Tibial artery (tissue), 4 donors: ENCODE results near the gene ANTKMT.
A peak's percentile ranks its signal among the peaks of the same experiment; 100 is the strongest.

Experiments used
- DNase-seq, 2 donors: peaks; one replicate each; pipeline ENCODE4 v3.0.0-alpha.2; 2019
- H3K27ac ChIP-seq, 2 donors: fragments of 200-600 bp; sonication (generic) in 1 of 2; 1 replicate in 1 of 2; 2 replicates in 1 of 2; pipeline ENCODE4 v1.5.1; 2018 to 2019; ENCODE audit warnings: mild to moderate bottlenecking in 1 of 2
- H3K27me3 ChIP-seq, 2 donors: fragments of 200-600 bp; sonication (generic) in 1 of 2; one replicate each; pipeline versions ENCODE4 v1.5.1 to v1.6.0; 2016 to 2019
- H3K36me3 ChIP-seq, 3 donors: fragments of 200-600 bp; sonication (generic) in 2 of 3; one replicate each; pipeline ENCODE4 v1.5.1; 2016 to 2019; ENCODE audit warnings: mild to moderate bottlenecking in 2 of 3
- H3K4me1 ChIP-seq, 4 donors: fragments of 200-600 bp; sonication (generic) in 2 of 4; 1 replicate in 3 of 4; 2 replicates in 1 of 4; pipeline ENCODE4 v1.5.1; 2016 to 2019
- H3K4me3 ChIP-seq, 2 donors: fragments of 200-600 bp; sonication (generic) in 1 of 2; 1 replicate in 1 of 2; 2 replicates in 1 of 2; pipeline ENCODE4 v1.5.1; 2018 to 2019; ENCODE audit warnings: mild to moderate bottlenecking in 2 of 2
- H3K9me3 ChIP-seq, 3 donors: fragments of 200-600 bp; sonication (generic) in 1 of 3; one replicate each; pipeline ENCODE4 v1.5.1; 2016 to 2019
- CTCF ChIP-seq, 2 experiments: fragments of 200-600 bp in 1 of 2; fragments of 450-650 bp in 1 of 2; IDR thresholded peaks; one replicate each; pipeline ENCODE4 v1.5.1; 2017 to 2019; ENCODE audit warnings: antibody characterized with exemption in 2 of 2, mild to moderate bottlenecking in 1 of 2, moderate library complexity in 1 of 2
- intact Hi-C: fragments of 100-400 bp; cut with DNase I; formaldehyde crosslinking; loops from one replicate; pipeline ENCODE4 v1.15.0; 2023; ENCODE audit warnings: low total_unique reads

The ANTKMT gene

GRCh38 chr16:677316-678190 lies 43.4 kb upstream of the ANTKMT start:
- Histone ChIP-seq H3K27me3 (peaks cover 0 to 8% of the 10 kb centered on the region in 2 donors), H3K4me1 (peaks cover 0 to 54% (median 38%) of the 10 kb centered on the region in 4 donors), H3K36me3 (peaks cover 18 to 37% (median 26%) of the 10 kb centered on the region in 3 donors), H3K4me3 (no peak overlapping the region), H3K9me3 (no peaks in the 10 kb centered on the region), H3K27ac (no peak overlapping the region)
- TF ChIP-seq CTCF (IDR thresholded peaks at IDR 0.05): no peak
- no peak for DNase-seq
- intact Hi-C loops: no loop called here

DNA sequence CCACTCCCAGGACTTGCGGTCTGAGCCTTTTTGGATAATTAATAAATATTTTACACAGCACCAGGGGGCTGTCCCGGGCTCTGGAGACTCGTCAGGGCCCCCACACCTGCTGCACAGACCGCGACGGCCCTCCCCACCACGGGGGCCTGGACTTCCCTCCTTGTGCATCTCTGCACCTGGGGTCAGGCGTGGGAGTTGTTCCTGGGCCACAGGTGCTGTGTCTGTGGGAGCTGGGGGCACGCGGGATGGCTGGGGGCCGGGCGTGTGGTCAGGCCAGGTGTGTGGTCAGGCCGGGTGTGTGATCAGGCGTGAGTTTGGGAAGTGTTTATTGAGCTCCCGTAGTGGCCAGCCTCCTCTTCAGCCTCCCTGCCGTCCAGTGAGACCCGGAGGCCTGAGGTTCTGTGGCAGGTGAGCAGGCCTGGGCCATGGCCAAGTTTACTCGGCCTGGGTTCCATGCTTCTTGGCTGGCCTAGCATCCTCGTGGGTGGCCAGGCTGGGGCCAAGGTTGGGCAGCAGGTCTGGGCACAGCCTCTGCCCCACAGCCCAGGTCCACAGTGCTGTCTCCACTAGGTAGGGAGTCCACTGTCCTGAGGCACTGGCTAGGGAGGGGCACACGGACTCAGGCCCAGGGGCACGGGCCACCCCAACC lies 42.6 kb upstream of the ANTKMT start:
- no peak for DNase-seq

DNA sequence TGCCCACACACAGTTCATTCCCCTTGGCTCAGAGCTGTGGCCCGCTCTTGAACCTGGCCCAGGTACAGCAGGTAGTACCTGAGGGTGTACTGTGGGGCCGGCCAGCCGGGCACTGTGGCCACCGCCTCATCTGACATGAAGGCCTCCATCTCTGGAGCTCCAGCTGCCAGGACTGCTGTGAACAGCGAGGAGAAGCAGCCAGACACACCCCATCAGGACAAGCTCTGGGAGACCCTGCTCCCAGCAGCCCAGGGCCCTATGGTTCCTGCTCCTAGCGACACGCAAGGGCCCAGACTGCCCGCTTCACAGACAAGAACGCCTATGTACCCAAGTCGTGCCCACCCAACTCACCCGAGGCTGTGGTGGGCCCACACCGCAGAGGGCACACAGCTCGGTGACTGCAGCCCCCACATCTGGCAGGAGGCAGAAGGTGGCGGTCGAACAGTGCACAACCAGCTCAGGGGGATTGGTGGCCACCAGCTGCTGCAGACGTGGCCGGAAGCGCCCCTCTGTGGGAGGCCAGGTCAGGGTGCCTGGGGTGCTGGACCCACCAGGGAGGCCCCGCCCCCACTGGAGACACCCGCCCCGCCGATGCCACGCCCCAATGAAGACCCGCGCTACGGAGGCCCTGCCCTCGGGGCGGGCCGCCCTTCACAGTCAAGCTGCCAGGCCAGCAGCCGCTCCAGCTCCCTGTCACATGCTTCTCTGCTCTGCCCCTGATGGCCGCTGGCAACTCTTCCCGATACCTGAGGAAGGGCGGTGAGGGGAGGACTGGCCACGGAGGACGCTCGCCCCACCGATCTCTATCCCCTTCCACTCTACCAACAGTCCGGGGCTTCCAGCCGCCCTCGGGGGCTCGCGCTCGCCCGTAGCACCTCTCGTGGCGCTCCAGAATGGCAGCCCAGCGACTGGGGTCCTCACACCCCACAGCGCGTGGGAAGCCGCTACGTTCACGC lies 41.8 kb upstream of the ANTKMT start:
- no peak for TF ChIP-seq CTCF (IDR thresholded peaks at IDR 0.05)
- peak overlapping the region; percentile 79 to 87 for H3K27ac ChIP-seq
- intact Hi-C loops: no loop called here
- peaks cover 17 to 31% (median 18%) of the 10 kb centered on the region in 3 donors for H3K36me3 ChIP-seq
- H3K4me1 ChIP-seq: peaks cover 3 to 67% (median 50%) of the 10 kb centered on the region in 4 donors
- peak overlapping the region; percentile 60 to 81 for H3K4me3 ChIP-seq
- H3K27me3 ChIP-seq: peaks cover 0 to 8% of the 10 kb centered on the region in 2 donors
- DNase-seq: peak; percentile 59 to 87
- no peaks in the 10 kb centered on the region for H3K9me3 ChIP-seq

More for the DNA sequence above, 42.6 kb upstream of the ANTKMT start:
- TF ChIP-seq CTCF (IDR thresholded peaks at IDR 0.05): no peak
- no peak overlapping the region for H3K4me3 ChIP-seq
- H3K36me3 ChIP-seq: peaks cover 18 to 37% (median 23%) of the 10 kb centered on the region in 3 donors
- H3K9me3 ChIP-seq: no peaks in the 10 kb centered on the region
- peaks cover 2 to 62% (median 44%) of the 10 kb centered on the region in 4 donors for H3K4me1 ChIP-seq
- peaks cover 0 to 8% of the 10 kb centered on the region in 2 donors for H3K27me3 ChIP-seq
- intact Hi-C loops: no loop called here
- no peak overlapping the region for H3K27ac ChIP-seq

- no peak for TF ChIP-seq CTCF (IDR thresholded peaks at IDR 0.05)
- Histone ChIP-seq H3K4me1 (peaks cover 3 to 71% (median 54%) of the 10 kb centered on the region in 4 donors), H3K36me3 (peaks cover 17 to 24% (median 18%) of the 10 kb centered on the region in 3 donors), H3K27me3 (peaks cover 0 to 8% of the 10 kb centered on the region in 2 donors), H3K4me3 (peak within 1 kb of the TSS; percentile 60 to 81), H3K9me3 (no peaks in the 10 kb centered on the region), H3K27ac (peak within 1 kb of the TSS; percentile 79 to 87)
- peak; percentile 80 to 92 for DNase-seq
- intact Hi-C loops: no loop called here
Observed at GRCh38 chr16:679814-680624, 40.9 kb upstream of the ANTKMT start, which contains the start of gene STUB1. Gene STUB1 (plus strand): TSS chr16:680410. CDS start chr16:680526, 116 bp downstream.
